Measurements from ENCODE around the gene GGACT.
"Not testable (repeated sequence)": the region's sequence is repeated elsewhere in the genome, so short reads cannot be mapped to it uniquely, and the experiment has no call there.

The GGACT gene

GRCh38 chr13:100524688-100525087 lies 63.9 kb downstream of the GGACT start:
- not testable (repeated sequence) for H4K91ac ChIP-seq (ENCODE audit: low read depth, low read length); H3K18ac ChIP-seq (ENCODE audit: low read length); H2BK5ac ChIP-seq (ENCODE audit: low read depth, low read length, poor library complexity); H3K4me2 ChIP-seq (ENCODE audit: low read length); H4K12ac ChIP-seq (ENCODE audit: low read depth, low read length); H3K79me1 ChIP-seq (ENCODE audit: low read length); H3K4me3 ChIP-seq (ENCODE audit: low read depth, low read length); H2AFZ ChIP-seq (ENCODE audit: insufficient read depth, low read length, poor library complexity); H3K9me3 ChIP-seq (ENCODE audit: insufficient read depth, low read depth, low read length); H2AK5ac ChIP-seq (ENCODE audit: low read length); H3K36me3 ChIP-seq (ENCODE audit: control insufficient read depth in 1 of 2, insufficient read depth in 2 of 2, low read length in 2 of 2); H3K79me2 ChIP-seq (ENCODE audit: control insufficient read depth, insufficient read depth, low read length, poor library complexity); H4K8ac ChIP-seq (ENCODE audit: low read depth, low read length); H2BK12ac ChIP-seq (ENCODE audit: low read length); H3K9ac ChIP-seq (ENCODE audit: low read length); H3K23ac ChIP-seq (ENCODE audit: low read length); H3K27ac ChIP-seq (ENCODE audit: low read depth, low read length); H2BK120ac ChIP-seq (ENCODE audit: insufficient read depth, low read length, poor library complexity); H3K27me3 ChIP-seq (ENCODE audit: insufficient read depth, low read length); H3K14ac ChIP-seq (ENCODE audit: low read length); H3K4ac ChIP-seq (ENCODE audit: low read depth, low read length)
- peak in 1 of 2 donors; percentile 57 for DNase-seq
- peaks cover 17 to 18% of the 10 kb centered on the region in 2 experiments for H3K4me1 ChIP-seq (ENCODE audit: control insufficient read depth in 1 of 2, insufficient read depth in 2 of 2, low read length in 2 of 2)
- no CpG with 5 or more reads among the region's 5 CpGs for WGBS (ENCODE audit: extremely low coverage, insufficient coverage, insufficient read length)

- Histone ChIP-seq H2BK120ac (ENCODE audit: insufficient read depth, low read length, poor library complexity) (no peak overlapping the region), H3K14ac (ENCODE audit: low read length) (no peak overlapping the region), H3K9me3 (ENCODE audit: insufficient read depth, low read depth, low read length) (no peaks in the 10 kb centered on the region), H3K79me1 (ENCODE audit: low read length) (peaks cover 2% of the 10 kb centered on the region), H3K4me2 (ENCODE audit: low read length) (no peak overlapping the region), H3K18ac (ENCODE audit: low read length) (no peak overlapping the region), H3K23ac (ENCODE audit: low read length) (no peak overlapping the region), H4K12ac (ENCODE audit: low read depth, low read length) (no peak overlapping the region), H3K36me3 (ENCODE audit: control insufficient read depth in 1 of 2, insufficient read depth in 2 of 2, low read length in 2 of 2) (peaks cover 2% of the 10 kb centered on the region in 2 experiments), H3K9ac (ENCODE audit: low read length) (no peak overlapping the region), H4K91ac (ENCODE audit: low read depth, low read length) (no peak overlapping the region), H3K27ac (ENCODE audit: low read depth, low read length) (no peak overlapping the region), H2BK5ac (ENCODE audit: low read depth, low read length, poor library complexity) (no peak overlapping the region), H2AK5ac (ENCODE audit: low read length) (peak overlapping the region; percentile 12), H3K79me2 (ENCODE audit: control insufficient read depth, insufficient read depth, low read length, poor library complexity) (no peaks in the 10 kb centered on the region), H3K4ac (ENCODE audit: low read depth, low read length) (no peak overlapping the region), H4K8ac (ENCODE audit: low read depth, low read length) (no peak overlapping the region), H2AFZ (ENCODE audit: insufficient read depth, low read length, poor library complexity) (no peak overlapping the region), H3K4me1 (ENCODE audit: control insufficient read depth in 1 of 2, insufficient read depth in 2 of 2, low read length in 2 of 2) (peaks cover 16% of the 10 kb centered on the region in 2 experiments), H3K27me3 (ENCODE audit: insufficient read depth, low read length) (no peaks in the 10 kb centered on the region), H2BK12ac (ENCODE audit: low read length) (no peak overlapping the region), H3K4me3 (ENCODE audit: low read depth, low read length) (no peak overlapping the region)
- no peak for DNase-seq
- WGBS (ENCODE audit: extremely low coverage, insufficient coverage, insufficient read length): no CpG with 5 or more reads among the region's 8 CpGs
Measured at GRCh38 chr13:100523981-100524386, 64.6 kb downstream of the GGACT start.

GRCh38 chr13:100523411-100523810 lies 65.2 kb downstream of the GGACT start:
- Histone ChIP-seq H3K27ac (ENCODE audit: low read depth, low read length) (no peak overlapping the region), H3K4me2 (ENCODE audit: low read length) (no peak overlapping the region), H3K4me3 (ENCODE audit: low read depth, low read length) (no peak overlapping the region), H3K4me1 (ENCODE audit: control insufficient read depth in 1 of 2, insufficient read depth in 2 of 2, low read length in 2 of 2) (peaks cover 16% of the 10 kb centered on the region in 2 experiments), H3K79me1 (ENCODE audit: low read length) (peaks cover 2% of the 10 kb centered on the region), H4K12ac (ENCODE audit: low read depth, low read length) (no peak overlapping the region), H3K9me3 (ENCODE audit: insufficient read depth, low read depth, low read length) (no peaks in the 10 kb centered on the region), H2BK5ac (ENCODE audit: low read depth, low read length, poor library complexity) (no peak overlapping the region), H3K79me2 (ENCODE audit: control insufficient read depth, insufficient read depth, low read length, poor library complexity) (no peaks in the 10 kb centered on the region), H3K4ac (ENCODE audit: low read depth, low read length) (no peak overlapping the region), H3K9ac (ENCODE audit: low read length) (no peak overlapping the region), H4K91ac (ENCODE audit: low read depth, low read length) (no peak overlapping the region), H3K23ac (ENCODE audit: low read length) (no peak overlapping the region), H2AK5ac (ENCODE audit: low read length) (no peak overlapping the region), H2BK120ac (ENCODE audit: insufficient read depth, low read length, poor library complexity) (no peak overlapping the region), H4K8ac (ENCODE audit: low read depth, low read length) (no peak overlapping the region), H3K27me3 (ENCODE audit: insufficient read depth, low read length) (no peaks in the 10 kb centered on the region), H3K36me3 (ENCODE audit: control insufficient read depth in 1 of 2, insufficient read depth in 2 of 2, low read length in 2 of 2) (peaks cover 0 to 2% of the 10 kb centered on the region in 2 experiments), H3K14ac (ENCODE audit: low read length) (no peak overlapping the region), H2BK12ac (ENCODE audit: low read length) (no peak overlapping the region), H3K18ac (ENCODE audit: low read length) (no peak overlapping the region), H2AFZ (ENCODE audit: insufficient read depth, low read length, poor library complexity) (no peak overlapping the region)
- no CpG with 5 or more reads among the region's 14 CpGs for WGBS (ENCODE audit: extremely low coverage, insufficient coverage, insufficient read length)
- no peak for DNase-seq

- WGBS (ENCODE audit: extremely low coverage, insufficient coverage, insufficient read length): no CpG with 5 or more reads among the region's 9 CpGs
- Histone ChIP-seq H3K79me2 (ENCODE audit: control insufficient read depth, insufficient read depth, low read length, poor library complexity) (no peaks in the 10 kb centered on the region), H2BK120ac (ENCODE audit: insufficient read depth, low read length, poor library complexity) (no peak overlapping the region), H3K23ac (ENCODE audit: low read length) (no peak overlapping the region), H3K36me3 (ENCODE audit: control insufficient read depth in 1 of 2, insufficient read depth in 2 of 2, low read length in 2 of 2) (peaks cover 0 to 2% of the 10 kb centered on the region in 2 experiments), H3K18ac (ENCODE audit: low read length) (no peak overlapping the region), H4K8ac (ENCODE audit: low read depth, low read length) (no peak overlapping the region), H3K79me1 (ENCODE audit: low read length) (peaks cover 2% of the 10 kb centered on the region), H2AFZ (ENCODE audit: insufficient read depth, low read length, poor library complexity) (no peak overlapping the region), H3K27me3 (ENCODE audit: insufficient read depth, low read length) (no peaks in the 10 kb centered on the region), H3K4ac (ENCODE audit: low read depth, low read length) (no peak overlapping the region), H3K14ac (ENCODE audit: low read length) (no peak overlapping the region), H3K27ac (ENCODE audit: low read depth, low read length) (no peak overlapping the region), H2BK5ac (ENCODE audit: low read depth, low read length, poor library complexity) (no peak overlapping the region), H3K9me3 (ENCODE audit: insufficient read depth, low read depth, low read length) (no peaks in the 10 kb centered on the region), H2AK5ac (ENCODE audit: low read length) (no peak overlapping the region), H3K9ac (ENCODE audit: low read length) (no peak overlapping the region), H3K4me1 (ENCODE audit: control insufficient read depth in 1 of 2, insufficient read depth in 2 of 2, low read length in 2 of 2) (peaks cover 16% of the 10 kb centered on the region in 2 experiments), H4K12ac (ENCODE audit: low read depth, low read length) (no peak overlapping the region), H4K91ac (ENCODE audit: low read depth, low read length) (no peak overlapping the region), H3K4me3 (ENCODE audit: low read depth, low read length) (no peak overlapping the region), H3K4me2 (ENCODE audit: low read length) (no peak overlapping the region), H2BK12ac (ENCODE audit: low read length) (no peak overlapping the region)
- no peak for DNase-seq
Measured at GRCh38 chr13:100522618-100523309, 65.8 kb downstream of the GGACT start.

All from trophoblast cell (in vitro differentiated cells and primary cell).